ENCODE measurements around the gene ZNF397.

The ZNF397 gene

GRCh38 chr18:35296060-35296459, 55.2 kb downstream of the ZNF397 start:
- no peak for DNase-seq (ENCODE audit: low spot score)

GRCh38 chr18:35303610-35304009, 62.8 kb downstream of the ZNF397 start:
- no peak for DNase-seq (ENCODE audit: low spot score)

DNA sequence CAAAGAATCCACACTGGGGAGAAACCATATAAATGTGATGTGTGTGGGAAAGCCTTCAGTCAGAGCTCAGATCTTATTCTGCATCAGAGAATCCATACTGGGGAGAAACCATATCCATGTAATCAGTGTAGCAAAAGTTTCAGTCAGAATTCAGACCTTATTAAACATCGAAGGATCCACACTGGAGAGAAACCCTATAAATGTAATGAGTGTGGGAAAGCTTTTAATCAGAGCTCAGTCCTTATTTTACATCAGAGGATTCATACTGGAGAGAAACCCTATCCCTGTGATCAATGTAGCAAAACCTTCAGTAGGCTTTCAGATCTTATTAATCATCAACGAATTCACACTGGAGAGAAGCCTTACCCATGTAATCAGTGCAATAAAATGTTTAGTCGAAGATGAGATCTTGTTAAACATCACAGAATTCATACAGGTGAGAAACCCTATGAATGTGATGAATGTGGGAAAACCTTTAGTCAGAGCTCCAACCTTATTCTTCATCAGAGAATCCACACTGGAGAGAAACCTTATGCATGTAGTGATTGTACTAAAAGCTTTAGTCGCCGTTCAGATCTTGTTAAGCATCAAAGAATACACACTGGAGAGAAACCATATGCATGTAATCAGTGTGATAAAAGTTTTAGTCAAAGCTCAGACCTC, 65.9 kb downstream of the ZNF397 start:
- DNase-seq (ENCODE audit: low spot score), result no peak
